Muscle of back (tissue), 13 donors: ENCODE results near the gene FLOT1. TPM values are rescaled to one million over a fixed set of nuclear protein-coding genes. Genes with fewer than 3 reads are reported as not detected.

Source experiments
- DNase-seq, 3 donors: peaks; one replicate each; pipeline versions ENCODE4 v3.0.0 to v3.0.0-alpha.2; 2013
- long read RNA-seq, 9 donors: transcript quantifications; one replicate each; lab custom pipeline, GENCODE V29; 2026
- polyA plus RNA-seq, 10 donors: library from polyadenylated mRNA; unstranded; fragments of 120-200 nt; gene quantifications; one replicate each; pipeline ENCODE4 v1.2.1, GENCODE V29; 2013; ENCODE audit not compliant: insufficient read length in 10 of 10

FLOT1 gene, protein sequence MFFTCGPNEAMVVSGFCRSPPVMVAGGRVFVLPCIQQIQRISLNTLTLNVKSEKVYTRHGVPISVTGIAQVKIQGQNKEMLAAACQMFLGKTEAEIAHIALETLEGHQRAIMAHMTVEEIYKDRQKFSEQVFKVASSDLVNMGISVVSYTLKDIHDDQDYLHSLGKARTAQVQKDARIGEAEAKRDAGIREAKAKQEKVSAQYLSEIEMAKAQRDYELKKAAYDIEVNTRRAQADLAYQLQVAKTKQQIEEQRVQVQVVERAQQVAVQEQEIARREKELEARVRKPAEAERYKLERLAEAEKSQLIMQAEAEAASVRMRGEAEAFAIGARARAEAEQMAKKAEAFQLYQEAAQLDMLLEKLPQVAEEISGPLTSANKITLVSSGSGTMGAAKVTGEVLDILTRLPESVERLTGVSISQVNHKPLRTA
- 100 to 1,000 TPM in 6 of 10 donors, 10 to 100 TPM in 4; 89.4 to 116 (median 103) TPM for polyA plus RNA-seq
- long read RNA-seq, donor 1, transcript FLOT1-201 (13 exons, 1,912 nt) = major isoform, 24 of 49 reads
- long read RNA-seq, donor 1, partial matches to known transcripts = 23 of 49 reads
- long read RNA-seq, donor 1, other reads (novel, unspliced or antisense) = 0 of 49 reads
- long read RNA-seq, donor 2, transcript FLOT1-201 (13 exons, 1,912 nt) = major isoform, 21 of 38 reads
- long read RNA-seq, donor 2, partial matches to known transcripts = 16 of 38 reads
- long read RNA-seq, donor 2, other reads (novel, unspliced or antisense) = 0 of 38 reads
- long read RNA-seq, donor 3 = 0 reads
- long read RNA-seq, donor 4, transcript FLOT1-201 (13 exons, 1,912 nt) = major isoform, 18 of 26 reads
- long read RNA-seq, donor 4, partial matches to known transcripts = 8 of 26 reads
- long read RNA-seq, donor 4, other reads (novel, unspliced or antisense) = 0 of 26 reads
- long read RNA-seq, donor 5, transcript FLOT1-201 (13 exons, 1,912 nt) = major isoform, 13 of 40 reads
- long read RNA-seq, donor 5, partial matches to known transcripts = 25 of 40 reads
- long read RNA-seq, donor 5, other reads (novel, unspliced or antisense) = 0 of 40 reads
- long read RNA-seq, donor 6, transcript FLOT1-201 (13 exons, 1,912 nt) = major isoform, 22 of 50 reads
- long read RNA-seq, donor 6, partial matches to known transcripts = 26 of 50 reads
- long read RNA-seq, donor 6, other reads (novel, unspliced or antisense) = 0 of 50 reads
- long read RNA-seq, donor 7, transcript FLOT1-201 (13 exons, 1,912 nt) = major isoform, 15 of 33 reads
- long read RNA-seq, donor 7, partial matches to known transcripts = 18 of 33 reads
- long read RNA-seq, donor 7, other reads (novel, unspliced or antisense) = 0 of 33 reads
- long read RNA-seq, donor 8, transcript FLOT1-201 (13 exons, 1,912 nt) = major isoform, 18 of 38 reads
- long read RNA-seq, donor 8, partial matches to known transcripts = 20 of 38 reads
- long read RNA-seq, donor 8, other reads (novel, unspliced or antisense) = 0 of 38 reads
- long read RNA-seq, donor 9, partial matches to known transcripts = 0 of 2 reads
- long read RNA-seq, donor 9, other reads (novel, unspliced or antisense) = 0 of 2 reads

GRCh38 chr6:30742316-30743098 is at the start of gene FLOT1:
Gene FLOT1, minus strand, starts transcription at chr6:30742687. Its CDS starts 498 bp downstream, at chr6:30742189.
- DNase-seq = peak; percentile 90 to 96 (median 94)

DNA sequence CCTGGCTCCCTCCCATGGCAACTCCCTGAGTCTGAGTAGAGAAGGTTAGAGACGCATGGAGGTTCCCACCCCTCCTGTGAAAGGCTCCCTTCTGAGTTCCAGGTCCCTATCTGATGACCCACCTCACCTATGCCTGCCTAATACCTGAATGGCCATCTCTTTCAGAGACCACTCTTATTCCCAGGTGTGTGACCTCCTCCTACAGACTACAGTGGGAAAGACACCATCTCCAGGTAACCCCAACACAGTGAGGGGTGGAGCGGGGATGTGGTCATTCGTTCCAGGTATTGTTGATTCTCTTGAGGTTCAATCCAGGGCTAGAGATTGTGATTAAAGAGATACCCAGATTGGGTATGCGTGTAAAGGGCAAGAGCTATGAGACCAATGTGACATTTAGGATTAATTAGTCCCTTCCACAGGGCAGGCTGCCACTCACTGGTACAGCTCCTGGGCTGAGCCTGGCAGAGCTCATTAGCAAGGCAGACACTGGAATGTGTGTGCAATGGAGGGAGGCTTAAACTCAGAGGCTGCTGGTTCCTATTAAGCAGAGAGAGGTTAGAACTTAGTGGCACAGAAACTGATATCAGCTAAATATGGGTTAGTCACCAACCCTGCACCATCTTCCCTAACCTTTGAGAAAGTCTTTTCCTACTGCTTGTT is 48.4 kb upstream of the FLOT1 start:
- DNase-seq = no peak

DNA sequence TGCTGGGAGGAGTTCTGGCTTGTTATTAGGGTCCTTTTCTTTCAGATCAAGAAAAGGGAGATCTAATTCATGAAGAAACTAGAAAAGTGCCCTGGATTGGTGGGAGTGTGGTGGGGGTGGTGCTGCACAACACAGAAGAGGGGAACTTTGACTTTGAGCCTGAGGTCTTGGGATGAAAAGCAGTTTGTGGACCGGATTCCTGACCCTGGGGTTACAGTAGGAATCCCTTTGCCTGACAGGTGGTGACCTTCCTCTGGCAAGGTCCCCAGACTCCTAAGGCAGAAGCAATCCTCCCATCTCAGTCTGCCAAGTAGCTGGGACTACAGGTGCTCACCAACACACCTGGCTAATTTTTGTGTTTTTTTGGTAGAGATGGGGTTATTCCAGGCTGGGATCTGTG is 47.1 kb upstream of the FLOT1 start:
- DNase-seq = no peak

DNA sequence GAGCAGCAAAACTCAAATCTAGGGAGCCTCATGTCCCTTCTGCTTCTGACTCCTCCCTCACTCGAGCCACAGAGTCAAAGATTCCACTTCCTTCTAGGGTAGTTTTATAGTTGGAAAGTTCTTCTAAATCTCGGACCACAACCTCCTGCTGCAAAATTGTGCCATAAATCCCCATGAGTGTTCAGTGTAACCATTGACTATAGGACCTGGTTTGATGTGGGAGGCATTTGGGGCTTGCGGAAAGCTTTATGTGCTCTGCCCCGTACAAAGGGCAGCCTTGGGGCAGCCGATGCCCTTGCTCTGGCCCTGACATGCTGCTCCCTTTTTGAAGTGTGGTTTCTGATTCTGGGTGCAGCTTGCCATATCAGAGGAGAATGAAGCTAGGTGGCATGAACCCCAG is 45.5 kb upstream of the FLOT1 start:
- no peak for DNase-seq

DNA sequence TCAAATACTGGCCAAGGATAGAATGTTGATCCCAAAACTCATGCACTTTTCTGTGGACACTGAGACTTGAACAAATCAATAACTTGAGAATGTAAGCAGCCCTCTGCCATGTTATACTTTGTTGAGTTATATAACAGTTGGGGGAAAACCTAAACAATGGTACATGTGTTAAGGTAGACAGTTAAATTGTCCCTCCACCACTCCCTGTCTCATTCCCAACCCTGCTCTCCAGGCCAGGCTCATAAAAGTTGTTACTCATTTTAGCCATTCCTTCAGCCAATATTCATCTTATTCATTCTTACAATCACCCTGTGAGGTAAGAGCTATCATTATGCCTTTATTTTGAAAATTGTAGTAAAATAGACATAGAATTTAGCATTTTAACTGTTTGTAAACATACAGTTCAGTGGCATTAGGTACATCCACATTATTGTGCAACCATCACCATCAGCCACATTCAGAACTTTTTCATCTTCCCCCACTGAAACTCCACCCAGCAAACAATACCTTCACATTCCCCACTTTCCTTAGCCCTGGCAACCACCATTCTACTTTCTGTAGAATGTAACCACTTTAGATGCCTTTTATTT is 40.0 kb upstream of the FLOT1 start:
- DNase-seq = peak in 2 of 3 donors; percentile 53 to 78

GRCh38 chr6:30781743-30782424 is 39.4 kb upstream of the FLOT1 start:
- DNase-seq = peak; percentile 98 to 99 (median 98)

DNA sequence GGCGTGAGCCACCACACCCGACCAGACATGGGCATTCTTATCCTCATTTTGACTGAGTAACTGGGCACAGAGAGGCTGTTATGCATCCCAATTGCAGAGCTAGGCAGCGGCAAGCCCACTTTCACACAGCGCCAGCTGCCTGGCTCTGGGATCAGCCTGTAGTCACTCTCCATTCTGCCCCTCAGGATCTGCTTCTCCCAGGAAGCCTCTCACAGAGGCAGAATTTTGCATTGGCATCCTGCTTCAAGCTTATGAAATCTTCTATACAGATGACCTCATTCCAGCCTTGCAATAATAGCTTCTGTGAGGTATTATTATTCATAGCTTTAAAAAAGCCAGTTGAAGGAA is 38.9 kb upstream of the FLOT1 start:
- no peak for DNase-seq

DNA sequence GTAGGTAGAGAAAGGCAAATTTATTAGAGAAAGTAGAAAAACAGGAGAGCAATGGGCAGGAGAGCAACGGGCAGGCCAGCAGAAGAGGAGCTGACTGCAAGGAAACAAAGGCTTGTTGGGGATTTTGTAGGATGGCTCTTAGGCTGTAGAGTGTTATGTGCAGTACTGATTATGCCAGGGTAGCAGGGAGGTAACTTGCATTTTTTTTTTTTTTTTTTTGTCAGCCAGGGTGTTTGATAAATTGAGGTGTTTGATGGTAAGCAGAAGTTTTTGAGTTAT is 38.1 kb upstream of the FLOT1 start:
- no peak for DNase-seq

- DNase-seq = no peak
Measured at GRCh38 chr6:30779850-30780641, 37.6 kb upstream of the FLOT1 start.

DNA sequence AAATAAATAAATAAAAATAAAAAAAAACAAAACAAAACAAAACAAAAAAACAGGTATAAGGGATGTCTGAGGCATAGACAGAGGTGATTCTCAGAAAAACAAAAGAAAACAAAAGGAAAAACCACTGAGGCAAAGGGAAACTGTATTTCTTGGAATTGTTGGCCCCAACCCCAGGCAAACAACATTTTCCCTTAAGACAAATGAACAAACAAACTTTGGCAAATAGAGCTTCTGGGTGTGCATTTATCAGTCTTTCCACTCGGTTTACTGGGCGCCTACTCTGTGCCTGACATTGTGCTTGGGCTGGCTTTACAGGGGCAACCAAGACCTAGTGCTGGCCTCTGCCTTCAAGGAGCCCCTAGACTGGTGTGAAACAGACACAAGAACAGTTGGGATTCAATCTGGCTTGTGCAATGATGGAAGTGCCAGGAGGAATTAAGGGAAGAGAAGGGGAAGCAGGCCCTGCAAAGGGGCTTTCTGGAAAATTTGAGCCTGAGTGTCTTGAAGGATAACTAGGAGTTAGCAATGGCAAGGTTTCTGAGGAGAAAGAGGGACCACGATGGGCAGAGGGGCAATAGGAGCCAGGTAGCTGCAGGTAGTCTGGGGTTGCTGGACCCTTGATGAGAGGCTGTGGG is 35.6 kb upstream of the FLOT1 start:
- DNase-seq = peak in 1 of 3 donors; percentile 54

- no peak for DNase-seq
Measured at GRCh38 chr6:30777155-30777485, 34.6 kb upstream of the FLOT1 start.

DNA sequence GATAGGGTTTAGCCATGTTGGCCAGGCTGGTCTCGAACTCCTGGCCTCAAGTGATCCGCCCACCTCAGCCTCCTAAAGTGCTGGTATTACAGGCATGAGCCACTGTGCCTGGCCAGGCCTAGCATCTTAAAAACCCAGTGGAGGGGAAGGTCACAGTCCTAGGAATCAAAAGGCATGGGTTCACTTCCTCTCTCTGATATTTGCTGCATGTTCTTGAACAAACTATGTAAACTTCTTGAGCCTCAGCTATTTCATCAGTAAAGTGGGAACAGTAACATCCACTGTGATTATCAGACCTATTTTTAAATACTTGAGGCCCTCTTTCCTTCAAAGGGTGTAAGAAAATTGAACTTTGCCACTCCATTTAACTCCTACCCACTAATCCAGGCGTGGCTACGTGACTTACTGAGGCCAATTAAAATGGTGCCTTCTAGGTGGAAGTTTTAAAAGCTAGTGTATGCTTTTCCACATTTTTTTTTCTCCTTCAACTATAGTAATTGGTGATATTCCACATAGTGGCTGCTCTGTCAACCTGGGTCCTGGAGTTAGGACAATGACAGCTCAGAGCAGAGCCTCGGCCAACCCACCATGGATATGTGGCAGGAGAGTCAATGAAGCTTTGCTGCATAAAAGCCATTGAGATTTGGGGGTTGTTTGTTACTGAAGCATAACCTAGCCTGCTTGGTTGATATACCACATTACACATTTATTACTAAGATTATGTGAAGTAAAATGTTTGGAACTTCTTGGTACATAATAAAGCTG is 34.1 kb upstream of the FLOT1 start:
- no peak for DNase-seq

GRCh38 chr6:30775104-30775503 is 32.6 kb upstream of the FLOT1 start:
- no peak for DNase-seq

- no peak for DNase-seq
Measured at GRCh38 chr6:30774701-30775100, 32.2 kb upstream of the FLOT1 start.

DNA sequence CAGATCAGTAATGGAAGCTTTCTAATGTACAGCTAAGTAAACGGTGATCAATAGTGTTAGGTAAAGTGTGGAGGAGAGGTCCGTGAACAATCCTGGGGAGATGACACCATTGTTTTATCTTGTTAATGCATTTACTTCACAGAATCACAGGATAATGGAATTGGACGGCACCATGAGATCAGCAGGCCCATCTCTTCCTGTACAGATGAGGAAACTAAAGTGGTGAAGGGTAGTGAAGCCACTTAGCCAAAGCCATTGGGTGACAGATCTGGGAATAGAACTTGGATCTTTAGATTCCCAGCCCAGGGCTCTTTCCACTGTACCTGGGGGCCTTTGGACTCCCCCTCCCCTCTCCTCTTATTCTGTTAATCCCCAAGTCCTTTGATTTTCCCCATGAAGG is 28.1 kb upstream of the FLOT1 start:
- DNase-seq = no peak

DNA sequence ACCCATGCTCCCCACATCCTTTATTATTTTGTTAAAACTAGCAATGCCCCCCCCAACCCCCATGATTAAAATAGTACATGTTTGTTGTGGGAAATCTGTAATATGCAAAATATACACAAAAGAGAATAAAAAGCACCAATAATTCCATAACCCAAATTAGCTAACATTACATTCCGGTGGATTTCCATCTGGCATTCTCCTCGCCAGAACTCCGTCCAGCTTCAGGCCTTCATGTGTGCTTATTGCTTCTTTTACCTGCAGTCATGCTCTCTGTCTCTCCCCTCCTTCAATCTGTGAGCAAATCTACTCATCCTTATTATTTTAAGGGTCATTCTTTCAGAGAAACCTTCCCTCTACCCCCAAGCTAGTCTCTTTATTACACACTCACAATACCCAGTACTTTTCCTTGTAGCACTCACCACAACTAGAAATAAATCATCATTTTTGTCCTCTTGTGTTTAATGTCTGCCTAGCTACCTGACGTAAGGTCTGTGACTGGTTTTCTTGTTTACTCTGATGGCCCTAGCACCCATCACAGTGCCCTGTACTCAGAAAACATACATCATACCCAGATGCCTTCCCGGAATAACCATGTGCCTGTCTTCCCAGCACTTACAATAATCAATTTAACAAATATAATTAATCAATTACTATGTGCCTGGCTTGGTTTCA is 27.5 kb upstream of the FLOT1 start:
- no peak for DNase-seq
